ENCODE measurements around the gene LHX5. TPM values are rescaled to one million over a fixed set of nuclear protein-coding genes. Genes with fewer than 3 reads are reported as not detected.

LHX5 gene
- total RNA-seq, 1 experiment from 2014 or later = 0.65 TPM

- no peaks in the 10 kb centered on the region for H3F3A ChIP-seq (ENCODE audit: insufficient read depth, low read depth)
- H3K27ac ChIP-seq = no peak overlapping the region
- H4K20me1 ChIP-seq (ENCODE audit: insufficient read depth) = no peaks in the 10 kb centered on the region
- no peaks in the 10 kb centered on the region for H3K36me3 ChIP-seq (ENCODE audit: low read depth)
- DNase-seq = no peak
- no peaks in the 10 kb centered on the region for H3K9me3 ChIP-seq (ENCODE audit: insufficient read depth, low read depth)
- POLR2A ChIA-PET (ENCODE audit: unreplicated experiment) = no interaction called here
- no peak overlapping the region for H2AFZ ChIP-seq
- no peaks in the 10 kb centered on the region for H3K79me2 ChIP-seq (ENCODE audit: low read depth)
- H3K4me2 ChIP-seq = no peak overlapping the region
- peaks cover 86% of the 10 kb centered on the region for H3K27me3 ChIP-seq (ENCODE audit: insufficient read depth, low read depth)
- BruUV-seq (replicated peaks) = no TSS peak
- intact Hi-C loops (cut with micrococcal nuclease; ENCODE audit: unreplicated experiment) = no loop called here
- H3K4me3 ChIP-seq = no peak overlapping the region
- CTCF ChIA-PET = no interaction called here
- H3K4me1 ChIP-seq (replicated peaks; ENCODE audit: insufficient read depth) = no peaks in the 10 kb centered on the region
- no peak for TF ChIP-seq EZH2 (IDR thresholded peaks at IDR 0.05; ENCODE audit: low read depth)
- TF ChIP-seq CTCF (conservative IDR thresholded peaks at IDR 0.05) = no peak
- H3K9me2 ChIP-seq (ENCODE audit: insufficient read depth) = no peaks in the 10 kb centered on the region
These were observed 5.6 kb upstream of the LHX5 start for GRCh38 chr12:113477171-113477841.

- Histone ChIP-seq H3K79me2 (ENCODE audit: low read depth) (no peaks in the 10 kb centered on the region), H3K9me2 (ENCODE audit: insufficient read depth) (no peaks in the 10 kb centered on the region), H3K4me3 (no peak overlapping the region), H3K27me3 (ENCODE audit: insufficient read depth, low read depth) (peaks cover 88% of the 10 kb centered on the region), H3F3A (ENCODE audit: insufficient read depth, low read depth) (no peaks in the 10 kb centered on the region), H2AFZ (no peak overlapping the region), H3K36me3 (ENCODE audit: low read depth) (no peaks in the 10 kb centered on the region), H3K9me3 (ENCODE audit: insufficient read depth, low read depth) (no peaks in the 10 kb centered on the region), H4K20me1 (ENCODE audit: insufficient read depth) (no peaks in the 10 kb centered on the region), H3K27ac (no peak overlapping the region), H3K4me1 (replicated peaks; ENCODE audit: insufficient read depth) (no peaks in the 10 kb centered on the region), H3K4me2 (no peak overlapping the region)
- POLR2A ChIA-PET (ENCODE audit: unreplicated experiment) = no interaction called here
- no peak for DNase-seq
- CTCF ChIA-PET = no interaction called here
- TF ChIP-seq EZH2 (IDR thresholded peaks at IDR 0.05; ENCODE audit: low read depth) = no peak
- TF ChIP-seq CTCF (conservative IDR thresholded peaks at IDR 0.05) = no peak
- BruUV-seq (replicated peaks) = no TSS peak
- intact Hi-C loops (cut with micrococcal nuclease; ENCODE audit: unreplicated experiment) = no loop called here
These were observed 4.7 kb upstream of the LHX5 start for GRCh38 chr12:113476176-113476986.

- Histone ChIP-seq H3K4me1 (replicated peaks; ENCODE audit: insufficient read depth) (no peaks in the 10 kb centered on the region), H3F3A (ENCODE audit: insufficient read depth, low read depth) (no peaks in the 10 kb centered on the region), H3K4me2 (no peak overlapping the region), H3K9me3 (ENCODE audit: insufficient read depth, low read depth) (no peaks in the 10 kb centered on the region), H3K36me3 (ENCODE audit: low read depth) (no peaks in the 10 kb centered on the region), H3K79me2 (ENCODE audit: low read depth) (no peaks in the 10 kb centered on the region), H4K20me1 (ENCODE audit: insufficient read depth) (no peaks in the 10 kb centered on the region), H3K27me3 (ENCODE audit: insufficient read depth, low read depth) (peaks cover 88% of the 10 kb centered on the region), H3K9me2 (ENCODE audit: insufficient read depth) (no peaks in the 10 kb centered on the region), H2AFZ (no peak overlapping the region), H3K27ac (no peak overlapping the region), H3K4me3 (no peak overlapping the region)
- no peak for TF ChIP-seq EZH2 (IDR thresholded peaks at IDR 0.05; ENCODE audit: low read depth)
- TF ChIP-seq CTCF (conservative IDR thresholded peaks at IDR 0.05) = no peak
- no TSS peak for BruUV-seq (replicated peaks)
- intact Hi-C loops (cut with micrococcal nuclease; ENCODE audit: unreplicated experiment) = no loop called here
- no peak for DNase-seq
- ChIA-PET POLR2A (ENCODE audit: unreplicated experiment) (no interaction called here), CTCF (no interaction called here)
These were observed 3.9 kb upstream of the LHX5 start for GRCh38 chr12:113475451-113476175.

Measured in PC-9 (cell line).